Astrocyte of the spinal cord (primary cell): ENCODE results near the gene EPB41L5.

Source experiments
- DNase-seq: peaks from one replicate; pipeline ENCODE4 v3.0.0; 2011; ENCODE audit warnings: low read depth, low spot score
- H3K4me3 ChIP-seq: 2 replicates; pipeline ENCODE4 v1.5.1; 2011; ENCODE audit warnings: low read depth, mild to moderate bottlenecking, low read length, moderate library complexity
- CTCF ChIP-seq: IDR thresholded peaks from 2 replicates; pipeline ENCODE4 v1.5.1; 2012; ENCODE audit warnings: low read depth, mild to moderate bottlenecking, low read length, inconsistent platforms
- in situ Hi-C: cut with HindIII; loops from 2 replicates; pipeline ENCODE4 v1.10.0; 2017; ENCODE audit warnings: low sequenced_read_pairs

Gene EPB41L5

GRCh38 chr2:120177001-120177621, 164.2 kb downstream of the EPB41L5 start:
- no peak for DNase-seq
- no peak overlapping the region for H3K4me3 ChIP-seq
- in situ Hi-C loops, result no loop called here
- peak; percentile 17 for TF ChIP-seq CTCF

GRCh38 chr2:120177973-120178372, 165.1 kb downstream of the EPB41L5 start:
- in situ Hi-C loops, result no loop called here
- DNase-seq, result no peak
- TF ChIP-seq CTCF, result no peak
- no peak overlapping the region for H3K4me3 ChIP-seq

- DNase-seq, result no peak
- in situ Hi-C loops, result no loop called here
- no peak for TF ChIP-seq CTCF
- no peak overlapping the region for H3K4me3 ChIP-seq
These were observed 166.5 kb downstream of the EPB41L5 start for GRCh38 chr2:120179396-120179795.

GRCh38 chr2:120180066-120180465, 167.2 kb downstream of the EPB41L5 start:
- in situ Hi-C loops, result no loop called here

GRCh38 chr2:120182019-120182560, 169.2 kb downstream of the EPB41L5 start:
- in situ Hi-C loops, result no loop called here
- DNase-seq, result no peak
- H3K4me3 ChIP-seq, result no peak overlapping the region
- no peak for TF ChIP-seq CTCF

More at GRCh38 chr2:120180066-120180465, 167.2 kb downstream of the EPB41L5 start:
- no peak for TF ChIP-seq CTCF
- H3K4me3 ChIP-seq, result no peak overlapping the region
- no peak for DNase-seq

GRCh38 chr2:120189189-120189588, 176.3 kb downstream of the EPB41L5 start:
- H3K4me3 ChIP-seq, result no peak overlapping the region
- in situ Hi-C loops, result no loop called here
- no peak for TF ChIP-seq CTCF
- no peak for DNase-seq

- no peak for DNase-seq
- in situ Hi-C loops, result no loop called here
- H3K4me3 ChIP-seq, result no peak overlapping the region
- TF ChIP-seq CTCF, result no peak
These were observed 179.4 kb downstream of the EPB41L5 start for GRCh38 chr2:120192280-120192679.
